Muscle layer of colon (tissue), 2 donors: ENCODE results near the gene APBA2.
A peak's percentile ranks its signal among the peaks of the same experiment; 100 is the strongest.

Experiments
- H3K27ac ChIP-seq: one replicate; pipeline ENCODE4 v1.7.0; 2013; ENCODE audit warnings: low read depth, mild to moderate bottlenecking, low read length, moderate library complexity
- H3K27me3 ChIP-seq, 2 donors: one replicate each; pipeline ENCODE4 v1.7.0; 2013; ENCODE audit warnings: low read length in 2 of 2, mild to moderate bottlenecking in 2 of 2; ENCODE audit not compliant: insufficient read depth in 2 of 2, control insufficient read depth in 1 of 2
- H3K36me3 ChIP-seq: one replicate; pipeline ENCODE4 v1.7.0; 2013; ENCODE audit warnings: mild to moderate bottlenecking, low read length; ENCODE audit not compliant: insufficient read depth
- H3K4me1 ChIP-seq: one replicate; pipeline ENCODE4 v1.7.0; 2013; ENCODE audit warnings: mild to moderate bottlenecking, low read length; ENCODE audit not compliant: insufficient read depth
- H3K4me3 ChIP-seq, 2 donors: one replicate each; pipeline ENCODE4 v1.7.0; 2013; ENCODE audit warnings: low read length in 2 of 2, low read depth in 1 of 2, mild to moderate bottlenecking in 1 of 2, moderate library complexity in 1 of 2
- H3K9ac ChIP-seq: one replicate; pipeline ENCODE4 v1.7.0; 2013; ENCODE audit warnings: low read length
- H3K9me3 ChIP-seq: one replicate; pipeline ENCODE4 v1.7.0; 2013; ENCODE audit warnings: mild to moderate bottlenecking, low read length
- donor health status: abdominal sarcoma.
- donor health status: Adenocarcinoma of cecum.

APBA2 gene

DNA sequence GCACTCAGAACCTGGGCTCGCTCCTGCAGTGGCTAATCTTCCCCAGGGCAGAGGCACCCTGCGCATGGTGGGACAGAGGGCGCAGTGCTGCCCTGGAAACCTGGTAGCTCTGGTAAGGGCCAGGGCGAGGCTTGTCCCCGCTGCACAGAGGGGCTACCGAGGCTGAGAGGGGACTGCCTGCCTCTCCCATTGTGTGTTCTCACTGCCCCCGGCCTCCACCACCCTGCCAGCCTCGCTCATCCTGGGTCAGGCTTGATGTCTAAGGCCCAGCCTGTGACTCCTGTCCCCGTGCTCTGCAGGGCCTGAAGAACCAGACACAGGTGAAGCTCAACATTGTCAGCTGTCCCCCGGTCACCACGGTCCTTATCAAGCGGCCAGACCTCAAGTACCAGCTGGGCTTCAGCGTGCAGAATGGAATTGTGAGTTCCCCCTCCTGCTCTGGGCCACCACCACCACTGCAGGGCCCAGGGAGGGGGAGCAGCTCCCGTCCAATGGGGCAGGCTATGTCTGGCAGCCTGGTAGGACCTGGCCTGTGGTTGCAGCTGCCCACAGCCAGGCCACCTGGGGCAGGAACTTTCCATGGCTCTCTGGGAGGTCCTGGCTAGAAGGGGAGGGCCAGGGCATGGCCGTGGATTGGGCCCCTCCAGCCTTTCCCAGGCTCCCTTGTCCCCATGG, 222.3 kb downstream of the APBA2 start:
- Histone ChIP-seq H3K9ac (no peak overlapping the region), H3K27ac (no peak overlapping the region), H3K27me3 (peaks cover 0 to 5% of the 10 kb centered on the region in 2 donors), H3K4me3 (no peak overlapping the region), H3K9me3 (no peaks in the 10 kb centered on the region), H3K4me1 (no peaks in the 10 kb centered on the region), H3K36me3 (no peaks in the 10 kb centered on the region)

DNA sequence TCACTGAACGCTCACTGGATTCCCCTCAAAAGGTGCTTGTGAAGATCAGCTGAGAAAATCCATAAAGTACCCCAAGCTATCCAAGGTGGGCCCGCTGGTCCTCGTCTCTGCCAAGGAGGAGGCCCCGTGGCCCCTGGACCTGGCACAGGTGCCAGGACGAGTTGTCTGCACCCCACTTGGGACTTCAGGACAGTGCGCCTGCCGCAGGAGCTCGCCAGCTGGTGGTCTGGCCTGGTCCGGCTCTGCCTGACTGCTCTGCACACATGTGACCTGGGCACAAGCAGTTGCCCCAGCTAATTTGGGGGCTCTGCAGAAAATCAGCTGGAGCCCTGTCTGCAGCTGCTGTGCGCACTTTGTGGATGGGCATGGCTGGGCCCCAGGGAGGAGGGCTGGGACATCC, 224.0 kb downstream of the APBA2 start:
- Histone ChIP-seq H3K9ac (no peak overlapping the region), H3K4me1 (no peaks in the 10 kb centered on the region), H3K27ac (no peak overlapping the region), H3K4me3 (no peak overlapping the region), H3K36me3 (no peaks in the 10 kb centered on the region), H3K27me3 (peaks cover 0 to 18% of the 10 kb centered on the region in 2 donors), H3K9me3 (no peaks in the 10 kb centered on the region)

GRCh38 chr15:29110176-29110575, 224.4 kb downstream of the APBA2 start:
- Histone ChIP-seq H3K36me3 (no peaks in the 10 kb centered on the region), H3K27ac (no peak overlapping the region), H3K9me3 (no peaks in the 10 kb centered on the region), H3K4me3 (no peak overlapping the region), H3K27me3 (peaks cover 0 to 18% of the 10 kb centered on the region in 2 donors), H3K9ac (no peak overlapping the region), H3K4me1 (no peaks in the 10 kb centered on the region)

GRCh38 chr15:29110733-29111132, 225.0 kb downstream of the APBA2 start:
- Histone ChIP-seq H3K9me3 (no peaks in the 10 kb centered on the region), H3K4me1 (no peaks in the 10 kb centered on the region), H3K9ac (no peak overlapping the region), H3K27ac (no peak overlapping the region), H3K27me3 (peaks cover 0 to 23% of the 10 kb centered on the region in 2 donors), H3K36me3 (no peaks in the 10 kb centered on the region), H3K4me3 (no peak overlapping the region)

GRCh38 chr15:29111705-29112281, 226.0 kb downstream of the APBA2 start:
- Histone ChIP-seq H3K27ac (no peak overlapping the region), H3K27me3 (peaks cover 0 to 26% of the 10 kb centered on the region in 2 donors), H3K36me3 (no peaks in the 10 kb centered on the region), H3K9me3 (no peaks in the 10 kb centered on the region), H3K4me1 (no peaks in the 10 kb centered on the region), H3K4me3 (no peak overlapping the region), H3K9ac (no peak overlapping the region)

GRCh38 chr15:29113336-29114220, 227.8 kb downstream of the APBA2 start:
- no peak overlapping the region for H3K9ac ChIP-seq
- H3K4me1 ChIP-seq: no peaks in the 10 kb centered on the region
- H3K9me3 ChIP-seq: no peaks in the 10 kb centered on the region
- no peak overlapping the region for H3K4me3 ChIP-seq
- H3K36me3 ChIP-seq: no peaks in the 10 kb centered on the region
- H3K27ac ChIP-seq: no peak overlapping the region
- H3K27me3 ChIP-seq: peaks cover 0 to 26% of the 10 kb centered on the region in 2 donors

- peaks cover 0 to 26% of the 10 kb centered on the region in 2 donors for H3K27me3 ChIP-seq
- H3K36me3 ChIP-seq: no peaks in the 10 kb centered on the region
- H3K27ac ChIP-seq: no peak overlapping the region
- H3K4me1 ChIP-seq: no peaks in the 10 kb centered on the region
- no peak overlapping the region for H3K4me3 ChIP-seq
- no peak overlapping the region for H3K9ac ChIP-seq
- H3K9me3 ChIP-seq: no peaks in the 10 kb centered on the region
Measured at GRCh38 chr15:29114221-29115092, 228.7 kb downstream of the APBA2 start.

GRCh38 chr15:29115093-29115991, 229.6 kb downstream of the APBA2 start:
- H3K4me1 ChIP-seq: no peaks in the 10 kb centered on the region
- peaks cover 0 to 26% of the 10 kb centered on the region in 2 donors for H3K27me3 ChIP-seq
- no peaks in the 10 kb centered on the region for H3K9me3 ChIP-seq
- no peak overlapping the region for H3K27ac ChIP-seq
- no peaks in the 10 kb centered on the region for H3K36me3 ChIP-seq
- H3K9ac ChIP-seq: no peak overlapping the region
- H3K4me3 ChIP-seq: peak overlapping the region; percentile 8 to 59

DNA sequence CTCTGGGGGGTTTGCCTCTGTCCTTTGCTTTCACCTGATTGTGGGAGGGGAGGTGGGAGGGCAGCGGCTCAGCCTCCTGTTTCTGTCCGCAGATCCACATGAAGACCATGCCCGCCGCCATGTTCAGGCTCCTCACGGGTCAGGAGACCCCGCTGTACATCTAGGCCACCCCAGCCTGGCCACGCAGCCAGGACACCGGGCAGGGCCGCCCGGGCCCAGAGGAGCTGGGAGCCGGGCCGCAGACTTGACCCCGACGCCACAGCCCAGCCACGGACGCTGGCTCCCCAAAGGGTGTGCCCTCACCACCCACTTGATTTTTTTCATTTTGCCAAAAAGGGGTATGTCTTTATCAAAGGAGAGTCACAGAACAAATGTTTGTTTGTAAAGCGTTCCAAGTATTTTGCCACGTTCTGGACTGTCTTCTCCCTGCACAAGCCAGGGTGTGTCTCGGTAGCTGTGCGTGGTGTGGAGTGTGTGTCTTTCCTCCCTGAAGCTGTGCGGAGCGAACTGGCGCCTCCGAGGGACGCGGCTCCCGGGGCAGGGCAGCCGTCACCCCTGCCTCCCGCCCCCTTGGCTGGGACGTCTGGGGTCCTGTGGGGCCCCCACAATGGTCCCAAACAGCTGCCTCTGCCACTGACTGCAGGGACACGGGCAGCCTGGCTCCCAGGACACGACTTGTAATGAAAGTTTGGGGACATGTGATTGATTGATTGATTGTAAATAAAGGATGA, 231.4 kb downstream of the APBA2 start:
- H3K27ac ChIP-seq: no peak overlapping the region
- no peaks in the 10 kb centered on the region for H3K36me3 ChIP-seq
- no peaks in the 10 kb centered on the region for H3K4me1 ChIP-seq
- no peaks in the 10 kb centered on the region for H3K9me3 ChIP-seq
- H3K9ac ChIP-seq: no peak overlapping the region
- no peak overlapping the region for H3K4me3 ChIP-seq
- H3K27me3 ChIP-seq: peaks cover 0 to 22% of the 10 kb centered on the region in 2 donors

DNA sequence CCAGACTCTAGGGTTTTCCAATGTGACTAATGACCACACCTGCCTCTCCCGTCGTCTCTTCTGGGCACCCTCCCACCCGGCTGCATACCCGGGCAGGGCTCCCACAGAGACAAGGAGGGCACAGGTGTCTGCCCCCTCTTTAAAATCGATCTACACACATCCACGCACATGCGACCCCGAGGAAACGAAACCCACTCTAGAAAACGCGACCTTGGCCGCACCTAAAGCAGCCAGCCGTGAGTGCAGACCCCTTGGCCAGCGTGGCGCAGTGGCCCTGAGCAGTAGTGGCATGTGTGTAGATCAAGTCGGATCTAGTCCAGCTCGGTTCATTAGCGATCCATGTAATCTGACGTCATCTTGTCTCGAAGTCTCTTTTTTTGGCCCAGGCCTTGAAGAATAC, 232.0 kb downstream of the APBA2 start:
- H3K4me1 ChIP-seq: no peaks in the 10 kb centered on the region
- no peak overlapping the region for H3K4me3 ChIP-seq
- no peaks in the 10 kb centered on the region for H3K9me3 ChIP-seq
- H3K36me3 ChIP-seq: no peaks in the 10 kb centered on the region
- no peak overlapping the region for H3K9ac ChIP-seq
- H3K27me3 ChIP-seq: peaks cover 0 to 21% of the 10 kb centered on the region in 2 donors
- H3K27ac ChIP-seq: no peak overlapping the region
